SK-N-SH treated with all-trans-retinoic acid at 6 μM for 48 hours (cell line): ENCODE data around the gene FBLIM1.

ENCODE experiments used
- ATAC-seq: fragments of 200-7000 bp; cut with Tn5 transposase; 3 replicates; pipeline ENCODE4 v1.9.1; 2020; ENCODE audit warnings: mild to moderate bottlenecking, moderate library complexity
- ARNTL ChIP-seq: fragments of 450-650 bp; formaldehyde crosslinking; IDR thresholded peaks from 2 replicates; pipeline ENCODE4 v1.5.0; 2020; ENCODE audit warnings: low read depth, mild to moderate bottlenecking, moderate library complexity, borderline replicate concordance
- BACH2 ChIP-seq: fragments of 250-450 bp; sonication (Bioruptor Pico); IDR thresholded peaks from 2 replicates; pipeline ENCODE4 v1.9.0; 2021; ENCODE audit warnings: mild to moderate bottlenecking, borderline replicate concordance
- CREB5 ChIP-seq: fragments of 250-450 bp; sonication (Bioruptor Pico); IDR thresholded peaks from 2 replicates; pipeline ENCODE4 v1.5.1; 2020; ENCODE audit warnings: low read depth, mild to moderate bottlenecking, moderate library complexity
- CSDC2 ChIP-seq: fragments of 250-450 bp; sonication (Bioruptor Pico); IDR thresholded peaks from 2 replicates; pipeline ENCODE4 v1.5.0; 2020; ENCODE audit warnings: mild to moderate bottlenecking, moderate library complexity
- ESRRG ChIP-seq: fragments of 250-450 bp; sonication (Bioruptor Pico); IDR thresholded peaks from 2 replicates; pipeline ENCODE4 v1.6.1; 2021; ENCODE audit warnings: mild to moderate bottlenecking
- GLIS3 ChIP-seq: fragments of 250-450 bp; sonication (Bioruptor Pico); IDR thresholded peaks from 2 replicates; pipeline ENCODE4 v1.5.0; 2020; ENCODE audit warnings: mild to moderate bottlenecking, moderate library complexity
- ISL1 ChIP-seq: fragments of 250-450 bp; sonication (Bioruptor Pico); IDR thresholded peaks from 2 replicates; pipeline ENCODE4 v2.1.2; 2022; ENCODE audit warnings: mild to moderate bottlenecking, moderate library complexity
- OSR1 ChIP-seq: fragments of 250-450 bp; sonication (Bioruptor Pico); IDR thresholded peaks from 2 replicates; pipeline ENCODE4 v1.8.0; 2022; ENCODE audit warnings: moderate library complexity, mild to moderate bottlenecking, inconsistent platforms
- PATZ1 ChIP-seq: fragments of 250-450 bp; sonication (Bioruptor Pico); IDR thresholded peaks from 2 replicates; pipeline ENCODE4 v1.8.0; 2020; ENCODE audit warnings: mild to moderate bottlenecking, moderate library complexity, borderline replicate concordance
- POU6F1 ChIP-seq: fragments of 250-450 bp; sonication (Bioruptor Pico); IDR thresholded peaks from 2 replicates; pipeline ENCODE4 v1.8.0; 2021; ENCODE audit warnings: low read depth, mild to moderate bottlenecking, moderate library complexity, borderline replicate concordance
- PPARA ChIP-seq: fragments of 250-450 bp; sonication (Bioruptor Pico); IDR thresholded peaks from 2 replicates; pipeline ENCODE4 v1.5.0; 2020; ENCODE audit warnings: mild to moderate bottlenecking, borderline replicate concordance
- RARB ChIP-seq: fragments of 250-450 bp; sonication (Bioruptor Pico); IDR thresholded peaks from 2 replicates; pipeline ENCODE4 v1.8.0; 2021; ENCODE audit warnings: mild to moderate bottlenecking, moderate library complexity
- SNAI2 ChIP-seq: fragments of 250-450 bp; sonication (Bioruptor Pico); IDR thresholded peaks from 2 replicates; pipeline ENCODE4 v1.5.0; 2020; ENCODE audit warnings: mild to moderate bottlenecking, moderate library complexity
- TCF4 ChIP-seq: fragments of 250-450 bp; sonication (Bioruptor Pico); IDR thresholded peaks from 2 replicates; pipeline ENCODE4 v1.8.0; 2021; ENCODE audit warnings: mild to moderate bottlenecking, moderate library complexity, borderline replicate concordance
- TOX ChIP-seq: fragments of 250-450 bp; sonication (Bioruptor Pico); IDR thresholded peaks from 2 replicates; pipeline ENCODE4 v1.8.0; 2021; ENCODE audit warnings: mild to moderate bottlenecking, moderate library complexity, borderline replicate concordance
- ZC3H10 ChIP-seq: fragments of 250-450 bp; sonication (Bioruptor Pico); IDR thresholded peaks from 2 replicates; pipeline ENCODE4 v1.5.1; 2021; ENCODE audit warnings: mild to moderate bottlenecking, moderate library complexity
- ZFP30 ChIP-seq: fragments of 450-650 bp; formaldehyde crosslinking; IDR thresholded peaks from 2 replicates; pipeline ENCODE4 v1.5.0; 2022; ENCODE audit warnings: mild to moderate bottlenecking, moderate library complexity
- ZNF565 ChIP-seq: fragments of 450-650 bp; formaldehyde crosslinking; conservative IDR thresholded peaks from 2 replicates; pipeline ENCODE4 v1.5.0; 2020; ENCODE audit warnings: low read depth, mild to moderate bottlenecking, moderate library complexity
- ZNF70 ChIP-seq: fragments of 450-650 bp; formaldehyde crosslinking; IDR thresholded peaks from 2 replicates; pipeline ENCODE4 v1.5.0; 2020; ENCODE audit warnings: mild to moderate bottlenecking, moderate library complexity
- ZNF8 ChIP-seq: fragments of 450-650 bp; formaldehyde crosslinking; IDR thresholded peaks from 2 replicates; pipeline ENCODE4 v1.5.0; 2020; ENCODE audit warnings: mild to moderate bottlenecking, moderate library complexity
- TF ChIP-seq, protein P1 (sequence below): fragments of 250-450 bp; sonication (Bioruptor Pico); IDR thresholded peaks from 2 replicates; pipeline ENCODE4 v1.5.0; 2020; ENCODE audit warnings: mild to moderate bottlenecking, moderate library complexity
- TF ChIP-seq, protein P2 (sequence below): fragments of 250-450 bp; sonication (Bioruptor Pico); IDR thresholded peaks from 2 replicates; pipeline ENCODE4 v1.5.1; 2021; ENCODE audit warnings: mild to moderate bottlenecking, moderate library complexity

Gene FBLIM1

DNA sequence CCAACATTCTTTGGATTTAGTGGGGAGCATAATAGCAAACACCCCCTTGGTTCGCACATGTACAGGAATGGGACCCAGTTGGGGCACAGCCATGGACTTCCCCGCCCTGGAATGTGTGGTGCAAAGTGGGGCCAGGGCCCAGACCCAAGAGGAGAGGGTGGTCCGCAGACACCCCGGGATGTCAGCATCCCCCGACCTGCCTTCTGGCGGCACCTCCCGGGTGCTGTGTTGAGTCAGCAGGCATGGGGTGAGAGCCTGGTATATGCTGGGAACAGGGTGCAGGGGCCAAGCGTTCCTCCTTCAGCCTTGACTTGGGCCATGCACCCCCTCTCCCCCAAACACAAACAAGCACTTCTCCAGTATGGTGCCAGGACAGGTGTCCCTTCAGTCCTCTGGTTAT, 27.1 kb downstream of the FBLIM1 start (continued):
- TF ChIP-seq, protein P1, sequence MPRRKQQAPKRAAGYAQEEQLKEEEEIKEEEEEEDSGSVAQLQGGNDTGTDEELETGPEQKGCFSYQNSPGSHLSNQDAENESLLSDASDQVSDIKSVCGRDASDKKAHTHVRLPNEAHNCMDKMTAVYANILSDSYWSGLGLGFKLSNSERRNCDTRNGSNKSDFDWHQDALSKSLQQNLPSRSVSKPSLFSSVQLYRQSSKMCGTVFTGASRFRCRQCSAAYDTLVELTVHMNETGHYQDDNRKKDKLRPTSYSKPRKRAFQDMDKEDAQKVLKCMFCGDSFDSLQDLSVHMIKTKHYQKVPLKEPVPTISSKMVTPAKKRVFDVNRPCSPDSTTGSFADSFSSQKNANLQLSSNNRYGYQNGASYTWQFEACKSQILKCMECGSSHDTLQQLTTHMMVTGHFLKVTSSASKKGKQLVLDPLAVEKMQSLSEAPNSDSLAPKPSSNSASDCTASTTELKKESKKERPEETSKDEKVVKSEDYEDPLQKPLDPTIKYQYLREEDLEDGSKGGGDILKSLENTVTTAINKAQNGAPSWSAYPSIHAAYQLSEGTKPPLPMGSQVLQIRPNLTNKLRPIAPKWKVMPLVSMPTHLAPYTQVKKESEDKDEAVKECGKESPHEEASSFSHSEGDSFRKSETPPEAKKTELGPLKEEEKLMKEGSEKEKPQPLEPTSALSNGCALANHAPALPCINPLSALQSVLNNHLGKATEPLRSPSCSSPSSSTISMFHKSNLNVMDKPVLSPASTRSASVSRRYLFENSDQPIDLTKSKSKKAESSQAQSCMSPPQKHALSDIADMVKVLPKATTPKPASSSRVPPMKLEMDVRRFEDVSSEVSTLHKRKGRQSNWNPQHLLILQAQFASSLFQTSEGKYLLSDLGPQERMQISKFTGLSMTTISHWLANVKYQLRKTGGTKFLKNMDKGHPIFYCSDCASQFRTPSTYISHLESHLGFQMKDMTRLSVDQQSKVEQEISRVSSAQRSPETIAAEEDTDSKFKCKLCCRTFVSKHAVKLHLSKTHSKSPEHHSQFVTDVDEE (CRISPR knock-in tag), result no peak
- TF ChIP-seq ZC3H10 (CRISPR knock-in tag) (no peak), TOX (CRISPR knock-in tag) (no peak), ZNF70 (CRISPR knock-in tag) (no peak), TCF4 (CRISPR knock-in tag) (no peak), ZFP30 (CRISPR knock-in tag) (no peak), ZNF565 (CRISPR knock-in tag) (no peak)

- peak; percentile 17 for ATAC-seq
- TF ChIP-seq ZNF70 (CRISPR knock-in tag), result no peak
- no peak for TF ChIP-seq CSDC2 (CRISPR knock-in tag)
- TF ChIP-seq CREB5 (CRISPR knock-in tag), result no peak
- TF ChIP-seq, protein P2, sequence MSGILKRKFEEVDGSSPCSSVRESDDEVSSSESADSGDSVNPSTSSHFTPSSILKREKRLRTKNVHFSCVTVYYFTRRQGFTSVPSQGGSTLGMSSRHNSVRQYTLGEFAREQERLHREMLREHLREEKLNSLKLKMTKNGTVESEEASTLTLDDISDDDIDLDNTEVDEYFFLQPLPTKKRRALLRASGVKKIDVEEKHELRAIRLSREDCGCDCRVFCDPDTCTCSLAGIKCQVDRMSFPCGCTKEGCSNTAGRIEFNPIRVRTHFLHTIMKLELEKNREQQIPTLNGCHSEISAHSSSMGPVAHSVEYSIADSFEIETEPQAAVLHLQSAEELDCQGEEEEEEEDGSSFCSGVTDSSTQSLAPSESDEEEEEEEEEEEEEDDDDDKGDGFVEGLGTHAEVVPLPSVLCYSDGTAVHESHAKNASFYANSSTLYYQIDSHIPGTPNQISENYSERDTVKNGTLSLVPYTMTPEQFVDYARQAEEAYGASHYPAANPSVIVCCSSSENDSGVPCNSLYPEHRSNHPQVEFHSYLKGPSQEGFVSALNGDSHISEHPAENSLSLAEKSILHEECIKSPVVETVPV (CRISPR knock-in tag), result no peak
- no peak for TF ChIP-seq OSR1 (CRISPR knock-in tag)
- TF ChIP-seq BACH2 (CRISPR knock-in tag), result no peak
- TF ChIP-seq GLIS3 (CRISPR knock-in tag), result no peak
- TF ChIP-seq, protein P1 (CRISPR knock-in tag), result no peak
- TF ChIP-seq ZNF8 (CRISPR knock-in tag), result no peak
- no peak for TF ChIP-seq PPARA
- TF ChIP-seq PATZ1 (CRISPR knock-in tag), result no peak
- no peak for TF ChIP-seq ZFP30 (CRISPR knock-in tag)
- TF ChIP-seq ZC3H10 (CRISPR knock-in tag), result no peak
- no peak for TF ChIP-seq ARNTL (CRISPR knock-in tag)
- no peak for TF ChIP-seq ISL1
- no peak for TF ChIP-seq POU6F1
- no peak for TF ChIP-seq ESRRG (CRISPR knock-in tag)
- TF ChIP-seq SNAI2 (CRISPR knock-in tag), result no peak
- no peak for TF ChIP-seq TCF4 (CRISPR knock-in tag)
- no peak for TF ChIP-seq RARB
Observed at GRCh38 chr1:15786581-15786980, 28.0 kb downstream of the FBLIM1 start.
